Stimulated activated naive CD4-positive, alpha-beta T cell treated with Interleukin-2 at 50 U/mL for 16 hours (primary cell): ENCODE measurements around the gene LIPE.

Source experiments
- DNase-seq: peaks from one replicate; lab custom pipeline; 2025; lab: John Stamatoyannopoulos, UW

Gene LIPE

DNA sequence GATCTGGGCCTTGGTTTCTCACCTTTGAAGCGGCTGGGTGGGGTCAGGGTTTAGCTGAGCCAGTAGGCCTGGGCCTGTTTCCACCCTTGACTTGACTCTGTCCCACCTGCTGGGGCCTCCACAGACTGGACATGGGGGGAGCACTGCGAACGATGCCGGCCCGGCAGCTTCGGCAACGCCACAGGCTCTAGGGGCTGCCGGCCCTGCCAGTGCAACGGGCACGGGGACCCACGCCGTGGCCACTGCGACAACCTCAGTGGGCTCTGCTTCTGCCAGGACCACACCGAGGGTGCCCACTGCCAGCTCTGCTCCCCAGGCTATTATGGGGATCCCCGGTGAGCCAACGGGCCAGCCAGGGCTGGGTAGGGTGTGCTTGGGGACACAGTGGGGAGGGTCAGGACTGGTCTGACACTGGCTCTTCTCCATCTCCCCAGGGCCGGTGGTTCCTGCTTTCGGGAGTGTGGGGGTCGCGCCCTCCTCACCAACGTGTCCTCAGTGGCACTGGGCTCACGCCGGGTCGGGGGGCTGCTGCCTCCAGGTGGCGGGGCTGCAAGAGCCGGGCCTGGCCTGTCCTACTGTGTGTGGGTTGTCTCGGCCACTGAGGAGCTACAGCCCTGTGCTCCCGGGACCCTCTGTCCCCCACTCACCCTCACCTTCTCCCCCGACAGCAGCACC is 73.7 kb downstream of the LIPE start:
- DNase-seq: no peak

DNA sequence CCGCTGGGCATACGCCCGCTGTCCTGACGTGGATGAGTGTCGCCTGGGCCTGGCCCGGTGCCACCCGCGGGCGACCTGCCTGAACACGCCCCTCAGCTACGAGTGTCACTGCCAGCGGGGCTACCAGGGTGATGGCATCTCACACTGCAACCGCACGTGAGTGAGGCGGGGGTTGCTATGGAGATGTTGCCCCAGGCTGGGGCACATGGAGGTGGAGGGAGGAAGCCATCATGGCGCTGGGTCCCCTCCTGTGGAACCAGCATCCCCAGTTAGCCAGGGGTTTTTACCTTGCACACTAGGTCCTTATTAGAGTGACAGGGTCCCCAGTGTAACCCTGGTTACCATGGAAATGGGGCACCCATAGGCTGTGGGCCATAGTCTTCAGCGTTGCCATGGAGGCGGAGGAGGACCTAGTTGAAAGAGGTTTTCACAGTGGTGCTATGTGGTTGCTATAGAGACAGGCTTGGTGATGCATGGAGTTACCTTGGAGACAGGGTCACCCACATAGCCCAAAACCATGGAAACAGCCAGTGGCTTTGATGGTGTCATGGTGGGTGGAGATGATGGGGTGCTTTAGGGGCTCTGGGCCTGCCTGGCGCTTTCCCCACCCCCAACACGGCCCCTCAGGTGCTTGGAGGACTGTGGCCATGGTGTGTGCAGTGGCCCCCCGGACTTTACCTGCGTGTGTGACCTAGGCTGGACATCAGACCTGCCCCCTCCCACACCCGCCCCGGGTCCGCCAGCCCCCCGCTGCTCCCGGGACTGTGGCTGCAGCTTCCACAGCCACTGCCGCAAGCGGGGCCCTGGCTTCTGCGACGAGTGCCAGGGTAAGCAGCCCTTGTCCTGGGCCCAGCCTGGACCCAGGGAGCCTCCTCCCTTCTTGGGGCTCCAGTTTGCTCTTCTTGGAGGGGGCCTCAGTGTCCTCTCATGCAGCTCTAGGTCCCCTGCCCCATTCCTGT is 74.6 kb downstream of the LIPE start:
- no peak for DNase-seq
